Activated CD4-positive, alpha-beta T cell treated with anti-CD3 and anti-CD28 coated beads for 1 hour (primary cell): ENCODE results near the gene SERTAD2.

Experiments used
- DNase-seq: peaks from one replicate; pipeline ENCODE4 v3.0.0-alpha.2; 2020

SERTAD2 gene

DNA sequence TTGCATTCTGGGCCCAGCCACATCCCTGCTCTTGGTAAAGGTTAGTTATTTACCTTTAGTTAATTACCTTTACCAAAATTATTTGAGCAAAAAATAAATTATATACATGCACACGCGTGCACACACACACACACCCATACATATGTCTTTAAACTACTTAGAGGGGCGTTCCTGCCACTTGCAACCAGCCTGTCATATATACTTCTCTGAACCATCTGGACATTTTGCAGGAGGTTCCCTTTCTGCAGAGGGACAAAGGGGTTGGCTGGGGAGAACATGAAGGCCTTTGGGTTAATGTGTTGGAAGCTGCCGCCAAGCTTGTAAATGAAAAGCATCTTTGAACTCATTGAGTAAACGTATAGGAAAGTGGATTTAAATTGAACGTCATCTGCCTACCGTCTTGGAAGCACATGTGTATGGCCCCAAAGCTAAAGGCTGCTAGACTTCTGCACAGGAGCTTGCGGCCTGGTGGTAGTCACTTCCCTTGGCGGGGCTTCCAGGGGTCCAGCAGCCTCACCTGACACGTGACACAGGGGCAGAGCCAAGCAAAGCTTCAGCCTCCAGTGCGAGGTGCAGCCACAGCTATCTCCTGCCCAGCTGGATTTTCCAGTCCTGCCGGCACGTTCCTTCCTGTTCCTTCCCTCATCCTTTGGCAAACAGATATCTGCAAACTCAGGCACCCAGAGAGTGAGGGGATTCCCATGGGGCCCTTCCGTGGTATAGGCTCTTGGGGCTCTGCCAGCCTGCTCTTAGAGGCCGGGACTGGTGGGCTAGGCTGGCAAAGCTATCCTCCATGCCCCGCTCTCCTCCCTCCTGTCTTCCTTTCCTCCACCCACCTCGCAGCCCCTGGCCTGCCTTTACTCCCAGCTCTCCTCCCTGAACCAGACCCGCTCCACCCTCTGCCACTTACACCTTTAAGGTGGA is 46.1 kb downstream of the SERTAD2 start:
- DNase-seq = no peak

DNA sequence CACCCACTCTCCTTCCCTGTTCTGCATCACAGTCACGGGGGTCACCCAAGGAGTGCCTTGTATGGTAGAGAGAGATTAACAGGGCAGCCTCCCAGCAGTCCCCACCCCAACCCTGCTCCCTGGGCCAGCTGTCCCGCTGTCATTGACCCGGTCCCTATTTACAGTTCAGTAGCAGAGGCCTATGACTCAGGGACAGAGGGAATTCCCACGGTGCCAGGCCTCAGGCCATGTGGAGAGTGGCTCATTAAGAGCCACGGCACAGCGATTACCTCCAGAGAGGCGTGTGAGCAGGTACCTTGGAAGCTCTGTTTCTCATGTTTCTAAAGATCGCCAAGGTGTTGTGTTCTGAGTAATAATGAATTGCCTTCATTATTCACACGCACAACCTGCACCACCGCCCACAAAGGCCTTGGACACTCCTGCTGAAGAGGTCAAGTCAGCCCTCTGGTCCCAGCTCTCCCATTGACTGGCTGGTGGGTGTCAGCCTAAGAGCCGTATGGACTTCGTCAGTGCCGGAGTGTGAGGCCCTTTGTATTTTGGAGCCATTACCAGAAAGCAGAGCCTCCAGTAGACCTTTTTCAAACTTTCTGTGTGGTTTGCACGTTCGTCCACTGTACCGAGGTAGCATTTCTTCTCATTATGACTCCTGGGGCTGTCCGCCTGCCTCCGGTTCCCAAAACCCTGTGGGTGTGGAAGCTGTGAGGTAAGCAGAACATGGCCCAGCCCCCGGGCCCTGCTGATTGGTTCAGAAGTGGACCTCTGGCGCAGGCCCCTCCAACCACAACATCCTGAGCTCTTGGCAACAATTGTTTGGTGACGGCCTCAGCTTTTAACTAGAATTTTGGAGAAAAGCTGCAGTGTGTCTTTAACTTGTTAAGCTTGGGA is 47.0 kb downstream of the SERTAD2 start:
- DNase-seq = peak; percentile 68

DNA sequence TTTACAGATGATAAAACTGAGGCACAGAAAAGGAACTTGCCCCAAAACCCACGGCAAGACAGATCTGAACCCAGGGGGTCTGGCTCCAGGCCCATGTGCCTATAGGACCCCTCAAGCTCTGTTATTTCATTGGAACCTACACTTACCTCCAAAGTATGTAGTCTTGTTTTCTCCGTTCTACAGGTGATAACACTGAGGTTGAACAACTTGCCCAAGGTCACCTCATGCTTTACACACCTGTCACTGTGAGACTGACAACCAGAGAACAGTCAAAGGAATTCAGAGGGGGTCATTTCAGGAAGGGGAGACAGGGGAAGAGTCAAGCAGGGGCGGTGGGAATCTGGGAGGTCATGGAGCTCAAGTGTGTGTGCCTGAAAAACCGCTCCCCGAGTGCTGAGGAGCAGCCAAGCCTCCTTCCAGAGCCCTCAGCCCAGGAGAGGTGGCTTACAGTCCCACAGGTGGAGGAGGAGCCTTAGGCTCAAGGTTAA is 47.7 kb downstream of the SERTAD2 start:
- no peak for DNase-seq

DNA sequence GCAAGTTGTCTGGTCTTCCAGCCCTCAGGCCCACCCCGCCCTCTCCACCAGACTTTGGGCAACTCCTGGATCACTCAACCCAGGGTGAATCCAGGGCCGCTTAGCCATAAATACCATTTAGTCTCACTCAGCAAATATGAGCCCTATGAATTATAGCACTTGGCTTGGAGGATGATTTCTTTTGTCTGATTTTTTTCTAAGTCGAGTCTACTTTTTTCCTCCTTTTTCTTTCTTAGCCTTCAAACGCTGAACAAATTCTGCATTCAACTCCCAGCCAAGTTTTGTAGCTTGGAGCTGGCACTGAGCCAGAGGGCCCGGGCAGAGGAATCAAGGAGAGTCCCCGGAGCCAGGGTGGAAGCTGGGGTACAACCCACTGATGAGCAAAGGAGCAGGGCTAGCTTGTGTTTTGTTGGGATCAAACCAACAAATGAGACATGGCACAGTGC is 48.7 kb downstream of the SERTAD2 start:
- DNase-seq = no peak

DNA sequence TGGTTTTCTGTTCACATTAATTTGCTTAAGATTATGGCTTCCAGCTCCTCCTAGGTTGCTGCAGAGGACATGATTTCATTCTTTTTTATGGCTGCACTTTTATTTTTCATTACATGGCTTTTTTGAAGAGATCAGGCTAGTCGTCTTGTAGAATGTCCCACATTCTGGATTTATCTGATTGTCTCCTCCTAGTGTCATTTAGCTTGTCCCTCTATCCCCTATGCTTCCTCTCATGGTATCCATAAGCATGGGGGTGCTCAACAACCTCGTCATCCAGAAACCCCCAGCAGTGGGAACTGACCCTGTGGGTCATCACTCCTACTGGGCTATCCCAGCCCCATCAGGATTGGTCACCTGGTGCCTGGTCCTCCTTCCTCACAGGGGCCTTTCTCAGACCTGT is 49.6 kb downstream of the SERTAD2 start:
- no peak for DNase-seq

DNA sequence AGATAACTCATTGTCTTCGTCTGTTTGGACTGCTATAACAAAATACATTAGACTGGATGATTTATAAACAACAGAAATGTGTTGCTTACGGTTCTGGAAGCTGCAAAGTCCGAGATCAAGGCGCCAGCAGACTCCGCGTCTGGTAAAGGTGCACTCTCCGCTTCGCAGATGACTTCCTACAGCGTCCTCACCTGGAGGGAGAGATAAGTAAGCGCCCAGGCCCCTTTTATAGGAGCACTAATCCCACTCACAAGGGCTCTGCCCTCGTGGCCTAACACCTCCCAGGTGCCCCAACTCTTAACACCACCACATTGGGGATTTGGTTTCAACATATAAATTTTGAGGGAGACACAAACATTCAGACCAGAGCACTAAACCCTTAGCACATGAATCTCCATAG is 51.3 kb downstream of the SERTAD2 start:
- DNase-seq = no peak

DNA sequence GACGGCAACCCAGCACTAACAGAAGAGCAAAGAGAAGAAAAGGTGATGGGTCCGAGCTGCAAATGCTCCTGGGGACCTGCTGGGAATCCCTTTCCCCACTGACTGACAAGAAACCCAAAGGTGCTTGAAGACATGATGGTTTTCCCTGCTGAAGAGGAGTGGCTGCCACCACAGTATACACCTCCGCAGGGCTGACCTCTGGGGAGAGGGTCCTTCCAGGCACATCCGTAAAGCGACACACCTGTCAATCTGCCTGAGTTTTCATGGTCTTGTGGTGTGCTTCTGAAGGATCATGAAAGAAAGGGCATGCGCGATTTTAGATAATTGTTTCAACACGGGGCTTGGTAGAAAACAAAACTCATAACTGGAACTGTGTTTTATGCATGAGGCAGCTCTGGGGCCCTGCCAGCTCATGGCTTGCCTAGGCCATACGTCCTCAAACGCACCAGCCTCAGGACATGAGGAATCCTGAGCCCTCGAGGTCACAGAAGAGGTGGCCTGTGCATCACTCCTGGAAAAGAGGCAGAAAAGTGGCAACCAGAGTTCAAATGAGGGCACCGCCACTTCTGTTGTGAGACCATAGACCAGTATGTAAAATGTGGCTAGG is 51.8 kb downstream of the SERTAD2 start:
- DNase-seq = no peak

DNA sequence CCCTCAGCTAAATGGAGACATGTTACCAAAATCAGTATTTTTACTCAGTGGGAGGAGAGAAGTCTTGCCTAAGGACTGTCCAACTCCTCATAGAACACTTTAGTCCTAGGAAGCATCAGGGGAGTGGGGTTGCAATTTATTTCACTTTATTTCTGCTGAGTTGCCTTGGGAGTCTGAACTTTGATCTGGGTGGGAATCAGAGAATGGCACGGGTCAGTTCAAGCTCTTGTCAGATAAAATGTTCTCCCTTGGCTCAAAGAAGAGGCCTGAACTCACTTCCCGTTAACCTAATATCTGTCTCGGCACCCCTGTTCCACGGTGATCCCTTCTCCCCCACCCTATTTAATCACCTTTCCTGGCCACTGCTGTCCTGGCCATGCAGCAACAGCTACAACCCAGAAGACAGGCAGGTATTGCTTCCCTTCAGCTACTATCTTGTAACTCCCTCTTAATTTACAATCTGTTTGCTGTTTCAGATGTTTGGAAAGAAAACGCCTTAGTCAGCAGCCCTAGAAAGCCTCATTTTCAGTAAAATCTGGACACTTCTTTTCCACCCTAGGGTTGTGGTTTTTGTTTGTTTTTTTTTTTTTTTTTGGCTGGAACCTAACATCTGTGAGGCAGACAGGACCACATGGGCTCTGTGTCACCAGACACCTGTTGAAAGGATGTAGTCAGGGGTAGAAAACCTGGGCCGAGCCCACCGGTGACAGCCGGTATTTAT is 52.5 kb downstream of the SERTAD2 start:
- DNase-seq = no peak

DNA sequence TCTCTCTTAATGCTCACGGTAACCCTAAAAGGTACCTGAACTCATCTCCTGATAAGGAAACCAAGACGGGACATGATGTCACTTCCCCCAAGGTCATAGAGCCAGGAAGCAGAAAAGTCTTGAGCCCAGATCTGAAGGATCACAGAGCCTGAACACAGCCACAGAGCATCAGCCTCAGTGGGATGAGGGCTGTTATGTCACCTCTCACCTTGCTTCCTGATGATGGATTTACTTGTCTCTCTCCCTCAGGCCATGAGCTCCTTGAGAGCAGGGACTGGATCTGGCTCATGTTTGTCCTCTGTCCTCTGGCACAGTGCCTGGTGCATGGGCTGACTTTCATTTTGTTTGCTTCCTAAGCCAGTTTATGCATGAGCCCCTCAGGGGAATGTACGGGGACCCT is 54.2 kb downstream of the SERTAD2 start:
- no peak for DNase-seq

DNA sequence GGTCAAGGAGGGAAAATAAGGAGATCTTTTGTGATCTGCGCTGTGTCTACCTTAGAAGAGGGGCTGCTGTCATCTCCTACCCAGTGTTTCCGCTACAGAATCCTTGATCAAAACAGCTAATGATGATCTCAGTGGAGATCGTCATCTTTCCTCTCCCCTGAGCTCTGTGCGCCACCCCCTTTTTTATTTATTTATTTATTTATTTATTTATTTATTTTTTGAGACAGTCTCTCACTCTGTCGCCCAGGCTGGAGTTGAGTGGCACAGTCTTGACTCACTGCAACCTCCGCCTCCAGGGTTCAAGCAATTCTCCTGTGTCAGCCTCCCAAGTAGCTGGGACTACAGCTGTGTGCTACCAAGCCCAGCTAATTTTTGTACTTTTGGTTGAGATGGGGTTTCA is 55.5 kb downstream of the SERTAD2 start:
- DNase-seq = no peak

DNA sequence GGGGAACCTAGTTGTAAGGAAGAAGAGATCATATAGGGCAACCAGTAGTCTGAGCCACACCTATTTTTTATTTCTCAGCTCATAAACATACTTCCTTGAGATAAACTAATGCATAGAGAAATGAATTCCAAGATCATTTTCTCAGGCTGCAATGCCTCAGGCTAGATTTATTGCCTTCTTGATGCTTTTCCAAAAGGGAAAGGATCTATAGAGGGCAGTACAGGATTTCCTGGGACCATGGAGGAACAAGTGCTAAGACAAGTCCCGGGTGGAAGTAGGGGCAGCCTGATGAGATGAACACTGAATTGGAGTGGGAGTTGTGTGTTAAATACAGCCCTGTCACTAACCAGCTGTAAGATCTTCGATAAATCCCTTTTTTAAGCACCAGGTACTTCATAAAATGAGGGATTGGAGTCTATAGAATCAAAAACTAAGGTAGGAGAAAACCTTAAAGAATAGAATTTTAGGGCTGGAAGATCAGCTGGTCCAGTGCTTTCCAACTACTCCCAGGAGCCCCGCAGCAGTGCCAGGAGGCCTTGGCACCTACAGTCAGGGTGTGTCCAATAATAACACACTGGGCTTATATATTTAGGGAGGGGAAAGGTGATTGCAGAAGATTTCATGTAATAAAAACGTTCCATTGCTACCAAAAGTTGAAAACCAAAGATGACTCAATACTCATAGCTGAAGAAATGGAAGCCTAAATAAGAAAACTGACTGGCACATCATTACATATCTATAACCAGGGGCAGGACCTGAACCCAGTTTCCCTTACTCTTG is 58.1 kb downstream of the SERTAD2 start:
- DNase-seq = no peak

DNA sequence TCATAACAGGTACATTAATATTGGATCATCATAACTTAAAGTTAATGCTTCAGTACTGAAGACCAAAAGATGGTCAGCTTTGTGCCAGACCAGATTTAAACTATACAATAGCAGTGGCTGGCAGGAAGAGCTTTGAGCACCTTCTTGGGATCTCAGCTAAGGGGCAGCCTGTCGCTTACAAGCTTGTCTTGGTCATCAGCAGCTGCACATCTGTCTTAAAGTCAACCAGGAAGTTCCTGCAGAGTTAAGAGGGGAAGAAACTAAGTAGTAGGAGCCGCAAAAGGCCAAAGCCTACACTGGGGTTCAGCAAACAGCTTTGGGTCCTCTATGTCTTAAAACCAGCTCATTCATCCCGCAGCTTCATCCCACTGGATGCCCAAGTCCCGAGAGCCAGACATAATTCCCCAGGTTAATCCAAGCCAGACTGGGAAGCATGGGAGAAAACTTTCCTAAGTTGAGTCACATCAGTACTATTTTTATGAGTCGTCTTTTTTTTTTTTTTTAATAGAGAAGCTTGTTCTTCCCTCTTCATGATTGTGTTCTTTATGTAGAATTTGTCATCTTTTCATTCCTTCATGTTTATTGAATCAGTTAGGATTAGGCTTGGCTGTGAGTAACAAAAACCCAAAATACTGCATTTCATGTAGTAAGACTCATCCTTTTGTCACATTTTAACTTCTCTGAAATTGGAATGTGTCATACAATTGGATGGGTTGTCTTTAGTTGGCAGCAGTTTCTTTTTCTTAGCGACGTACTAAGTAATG is 59.3 kb downstream of the SERTAD2 start:
- no peak for DNase-seq

DNA sequence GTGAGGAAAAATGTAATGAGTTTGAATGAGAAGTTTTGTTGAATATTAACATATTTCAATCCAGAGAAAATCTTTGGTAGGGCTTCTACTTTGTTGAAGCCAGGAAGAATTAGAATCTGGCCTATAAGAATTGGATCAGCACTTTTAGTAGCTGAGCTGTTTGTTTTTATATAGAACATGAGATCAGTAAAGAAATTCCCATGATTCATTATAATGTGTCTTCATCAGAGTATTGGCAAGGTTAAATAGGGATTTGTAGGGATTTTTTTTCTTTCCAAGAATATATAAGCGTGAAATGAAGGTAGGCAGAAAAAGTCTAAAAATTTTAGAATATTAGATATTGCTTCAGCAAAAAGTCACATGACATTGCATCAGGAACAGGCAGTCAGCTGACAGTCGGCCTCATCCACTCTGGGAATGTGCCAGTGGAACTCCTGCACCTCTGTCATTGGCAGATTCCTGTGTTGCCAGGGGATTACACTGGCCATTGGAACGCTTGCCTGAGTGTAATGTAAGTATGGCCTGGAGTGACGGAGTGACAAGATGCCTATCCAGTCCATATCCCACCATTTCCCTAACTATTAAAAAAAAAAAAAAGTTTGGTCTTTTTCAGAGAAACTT is 60.6 kb downstream of the SERTAD2 start:
- no peak for DNase-seq

DNA sequence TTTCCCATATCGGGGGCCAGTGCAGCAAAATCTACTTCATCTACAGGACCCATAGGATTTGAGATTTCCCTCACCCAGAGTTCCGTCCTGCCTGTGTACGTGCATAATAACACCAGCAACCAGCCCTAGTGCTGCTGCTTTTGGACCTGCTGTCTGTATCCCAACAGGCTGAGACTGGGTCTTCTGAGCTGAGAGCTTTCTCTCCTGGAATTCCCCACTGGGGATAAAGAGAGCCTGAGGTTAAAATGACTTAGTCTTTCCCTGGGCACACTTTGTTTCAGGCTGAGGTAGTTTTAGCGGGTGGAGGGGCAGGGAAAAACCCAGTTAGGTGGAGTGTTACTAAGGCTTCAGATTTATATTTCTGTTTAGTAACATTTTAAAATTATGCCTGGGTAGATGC is 62.5 kb downstream of the SERTAD2 start:
- DNase-seq = no peak

DNA sequence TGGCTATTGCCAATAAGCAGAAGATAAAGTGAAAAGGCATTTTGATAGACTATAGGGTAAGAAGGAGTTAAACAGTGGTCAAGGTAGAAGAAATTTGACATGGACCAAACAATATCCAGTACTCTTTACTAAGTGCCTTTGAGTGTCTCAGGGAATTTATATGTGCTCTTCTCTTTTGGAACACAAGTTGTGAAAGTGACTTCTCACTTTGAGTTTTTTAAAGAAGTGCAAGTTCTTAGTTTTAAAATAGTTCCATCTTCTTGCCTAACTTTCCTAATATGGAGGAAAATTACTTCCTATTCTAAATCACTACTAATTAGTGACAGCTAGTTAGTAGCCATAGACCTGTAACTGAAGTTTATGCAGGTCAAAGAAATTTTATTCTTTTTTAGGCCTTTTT is 66.2 kb downstream of the SERTAD2 start:
- DNase-seq = no peak

DNA sequence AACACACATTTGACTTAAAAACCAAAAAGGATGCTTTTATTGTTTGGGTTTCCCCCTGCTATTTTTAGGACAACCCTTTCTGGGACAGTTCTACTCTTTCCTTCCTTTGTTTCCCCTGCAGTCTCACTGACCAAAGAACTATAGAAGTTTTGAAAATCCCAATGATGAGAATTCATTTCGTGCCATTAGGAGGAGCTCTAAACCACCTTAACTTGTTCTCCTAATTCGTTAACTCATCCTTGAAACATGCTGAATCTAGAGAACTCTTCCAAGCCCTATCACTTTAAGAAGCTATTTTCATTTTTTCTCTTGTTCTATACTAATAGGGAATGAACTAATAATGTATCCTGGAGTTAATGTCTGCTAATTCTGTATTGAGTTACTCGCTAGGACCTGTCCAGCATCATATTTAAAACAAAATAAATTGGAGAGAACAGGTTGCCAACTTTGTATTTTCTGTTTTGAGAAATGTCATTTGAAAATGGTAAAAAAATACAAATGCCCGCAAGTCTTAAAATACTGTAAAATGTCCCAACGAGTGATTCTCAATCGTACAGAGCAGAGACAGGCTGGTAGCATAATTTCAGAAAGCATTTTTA is 66.7 kb downstream of the SERTAD2 start:
- DNase-seq = no peak

DNA sequence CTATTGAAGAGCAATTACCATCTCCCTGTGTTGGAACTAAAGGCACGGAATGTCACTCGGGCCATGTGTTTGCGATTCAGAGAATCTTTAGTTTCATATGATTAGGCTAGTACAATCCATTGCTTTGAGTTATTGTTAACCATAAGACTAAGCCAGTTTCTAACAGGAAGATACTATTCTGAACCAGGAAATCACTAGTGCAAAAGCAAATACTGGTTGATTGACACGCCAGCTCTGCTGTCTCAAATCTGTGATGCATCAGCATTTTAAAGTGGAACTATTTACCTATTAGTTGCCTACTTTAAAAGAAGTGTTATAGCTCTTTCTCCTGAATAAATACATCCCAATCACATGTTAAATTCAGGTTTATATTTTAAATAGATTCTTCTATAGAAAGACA is 67.7 kb downstream of the SERTAD2 start:
- no peak for DNase-seq

DNA sequence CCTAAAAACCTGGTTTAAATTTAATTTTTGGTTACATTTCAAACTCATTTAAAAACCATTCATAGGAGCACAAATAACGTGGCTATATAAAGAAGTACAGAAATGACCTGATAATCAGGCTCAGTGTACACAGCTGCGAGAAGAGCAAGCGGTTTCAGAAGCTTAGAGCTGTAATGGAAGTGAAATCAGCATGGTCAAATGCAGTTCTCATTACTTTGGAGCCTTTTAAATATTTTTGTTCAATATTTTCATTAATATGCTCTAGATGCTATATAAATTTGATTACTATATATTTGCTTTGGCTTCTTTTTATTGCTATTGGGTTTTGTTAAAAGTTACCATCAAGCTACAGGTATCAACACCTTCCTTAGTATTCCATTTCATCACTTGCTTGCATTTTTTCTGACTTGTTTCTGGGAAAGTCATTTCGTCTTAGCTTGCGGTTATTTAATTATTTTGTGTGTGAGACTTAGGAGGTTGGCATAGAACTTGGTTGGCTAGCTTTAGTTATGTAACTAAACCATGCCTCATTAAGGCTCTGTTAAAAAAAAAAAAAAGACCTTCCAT is 70.9 kb downstream of the SERTAD2 start:
- DNase-seq = no peak

DNA sequence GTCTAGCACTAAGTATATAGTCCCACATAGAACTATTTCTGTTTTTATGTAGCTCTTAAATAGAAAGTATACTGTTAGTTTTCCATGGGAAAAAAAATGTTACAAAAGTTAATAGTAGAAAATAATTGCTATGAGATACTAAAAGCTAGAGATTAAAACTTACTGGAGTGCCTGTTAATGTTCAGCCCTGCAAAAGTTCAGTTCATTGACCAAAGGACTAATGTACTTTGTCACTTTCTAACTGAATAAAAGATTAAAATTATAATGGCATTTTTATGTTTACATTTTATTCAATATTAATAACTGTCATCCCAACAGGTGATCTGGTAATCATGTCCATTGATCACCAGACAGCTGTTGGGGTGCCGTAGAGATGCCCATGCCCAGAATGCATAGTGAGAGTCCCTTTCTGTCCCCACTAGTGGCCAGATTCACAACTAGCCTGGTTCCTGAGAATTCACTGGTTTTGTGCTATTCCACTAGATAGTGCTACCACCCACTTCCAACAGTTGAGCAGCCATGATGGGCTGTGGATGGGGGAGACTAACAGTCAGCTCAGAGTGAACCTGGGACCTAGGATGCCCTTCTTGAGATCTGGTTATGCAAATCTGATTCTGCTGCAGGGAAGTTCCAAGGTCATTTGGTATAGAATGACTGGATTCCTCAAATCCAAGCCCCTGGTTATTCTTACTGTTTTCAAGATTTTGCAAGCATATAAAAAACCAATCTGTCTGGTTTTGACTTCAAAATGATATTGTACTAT is 71.8 kb downstream of the SERTAD2 start:
- DNase-seq = no peak
